GM12878 (cell line): ENCODE measurements around the gene MAD1L1.

ENCODE experiments used
- HDAC2 ChIP-seq: fragments of 200-600 bp; sonication (generic); IDR thresholded peaks from 2 replicates; pipeline ENCODE4 v1.6.1; 2017
- PML ChIP-seq: IDR thresholded peaks from 2 replicates; pipeline ENCODE4 v1.6.1; 2012; ENCODE audit warnings: low read length, inconsistent platforms
- POLR2A ChIP-seq: IDR thresholded peaks from 2 replicates; pipeline ENCODE4 v1.6.1; 2011; ENCODE audit warnings: low read depth, mild to moderate bottlenecking, low read length
- SPI1 ChIP-seq: IDR thresholded peaks from 2 replicates; pipeline ENCODE4 v1.6.1; 2011; ENCODE audit warnings: low read depth, mild to moderate bottlenecking, low read length, moderate library complexity, borderline replicate concordance; ENCODE audit not compliant: insufficient read depth
- TF ChIP-seq, protein P1 (sequence below), 3 experiments: IDR thresholded peaks in 2 of 3; conservative IDR thresholded peaks in 1 of 3; 2 replicates each; pipeline ENCODE4 v1.5.1; 2011; ENCODE audit warnings: low read depth in 3 of 3, low read length in 3 of 3, mild to moderate bottlenecking in 3 of 3, control low read depth in 2 of 3, moderate library complexity in 2 of 3, inconsistent platforms in 1 of 3, mixed read lengths in 1 of 3; ENCODE audit not compliant: control insufficient read depth in 2 of 3, insufficient read depth in 1 of 3; ENCODE audit errors: extremely low read depth in 1 of 3
- TF ChIP-seq, protein P2 (sequence below): IDR thresholded peaks from 2 replicates; pipeline ENCODE4 v1.6.1; 2012; ENCODE audit warnings: low read depth, low read length, improper control_type of control experiment
- TF ChIP-seq, protein P3 (sequence below): fragments of 450-650 bp; IDR thresholded peaks from 2 replicates; pipeline ENCODE4 v1.6.1; 2016; ENCODE audit warnings: mild to moderate bottlenecking

DNA sequence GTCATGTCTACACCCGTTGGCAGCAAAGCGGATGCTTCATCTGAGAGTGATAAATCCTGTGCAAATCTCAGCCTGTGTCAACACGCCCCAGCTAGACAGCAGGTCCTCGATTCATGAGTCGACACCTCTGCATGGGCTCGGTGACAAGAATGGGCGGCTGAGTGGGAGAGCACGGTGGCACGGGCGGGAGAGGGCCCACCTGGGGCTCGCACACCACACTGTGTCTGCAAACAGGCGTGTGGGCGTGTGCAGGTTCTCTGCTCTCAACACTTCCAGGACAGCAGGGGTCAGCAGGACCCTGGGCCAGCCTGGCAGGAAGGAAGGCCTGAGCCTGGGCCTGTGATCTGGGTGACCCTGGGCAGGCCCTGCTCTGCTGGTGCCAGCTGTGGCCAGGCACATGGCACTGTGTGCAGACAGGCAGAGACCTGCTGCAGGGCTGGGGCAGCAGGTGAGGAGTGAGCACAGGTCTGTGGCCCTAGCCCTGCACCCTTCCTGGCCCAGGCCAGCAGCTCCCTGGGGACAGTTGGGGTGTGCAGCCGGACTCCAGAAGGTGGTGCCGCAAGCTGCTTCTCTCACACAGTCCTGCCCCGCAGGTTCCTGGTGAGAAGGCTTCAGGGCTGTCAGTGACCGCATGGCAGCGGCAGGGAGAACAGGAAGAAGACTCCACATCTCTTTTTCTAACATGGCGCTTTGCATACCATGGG is 346.2 kb downstream of the MAD1L1 start:
- TF ChIP-seq, protein P1, sequence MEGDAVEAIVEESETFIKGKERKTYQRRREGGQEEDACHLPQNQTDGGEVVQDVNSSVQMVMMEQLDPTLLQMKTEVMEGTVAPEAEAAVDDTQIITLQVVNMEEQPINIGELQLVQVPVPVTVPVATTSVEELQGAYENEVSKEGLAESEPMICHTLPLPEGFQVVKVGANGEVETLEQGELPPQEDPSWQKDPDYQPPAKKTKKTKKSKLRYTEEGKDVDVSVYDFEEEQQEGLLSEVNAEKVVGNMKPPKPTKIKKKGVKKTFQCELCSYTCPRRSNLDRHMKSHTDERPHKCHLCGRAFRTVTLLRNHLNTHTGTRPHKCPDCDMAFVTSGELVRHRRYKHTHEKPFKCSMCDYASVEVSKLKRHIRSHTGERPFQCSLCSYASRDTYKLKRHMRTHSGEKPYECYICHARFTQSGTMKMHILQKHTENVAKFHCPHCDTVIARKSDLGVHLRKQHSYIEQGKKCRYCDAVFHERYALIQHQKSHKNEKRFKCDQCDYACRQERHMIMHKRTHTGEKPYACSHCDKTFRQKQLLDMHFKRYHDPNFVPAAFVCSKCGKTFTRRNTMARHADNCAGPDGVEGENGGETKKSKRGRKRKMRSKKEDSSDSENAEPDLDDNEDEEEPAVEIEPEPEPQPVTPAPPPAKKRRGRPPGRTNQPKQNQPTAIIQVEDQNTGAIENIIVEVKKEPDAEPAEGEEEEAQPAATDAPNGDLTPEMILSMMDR (IDR thresholded peaks at IDR 0.05 in 2 of 3, conservative IDR thresholded peaks at IDR 0.05 in 1 of 3; ENCODE audit: control insufficient read depth in 2 of 3, extremely low read depth in 1 of 3, insufficient read depth in 1 of 3, low read depth in 3 of 3, low read length in 3 of 3): no peak
- TF ChIP-seq POLR2A: no peak
- TF ChIP-seq PML: no peak
- TF ChIP-seq, protein P2, sequence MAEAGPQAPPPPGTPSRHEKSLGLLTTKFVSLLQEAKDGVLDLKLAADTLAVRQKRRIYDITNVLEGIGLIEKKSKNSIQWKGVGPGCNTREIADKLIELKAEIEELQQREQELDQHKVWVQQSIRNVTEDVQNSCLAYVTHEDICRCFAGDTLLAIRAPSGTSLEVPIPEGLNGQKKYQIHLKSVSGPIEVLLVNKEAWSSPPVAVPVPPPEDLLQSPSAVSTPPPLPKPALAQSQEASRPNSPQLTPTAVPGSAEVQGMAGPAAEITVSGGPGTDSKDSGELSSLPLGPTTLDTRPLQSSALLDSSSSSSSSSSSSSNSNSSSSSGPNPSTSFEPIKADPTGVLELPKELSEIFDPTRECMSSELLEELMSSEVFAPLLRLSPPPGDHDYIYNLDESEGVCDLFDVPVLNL: no peak
- TF ChIP-seq SPI1: no peak
- no peak for TF ChIP-seq HDAC2
- TF ChIP-seq, protein P3, sequence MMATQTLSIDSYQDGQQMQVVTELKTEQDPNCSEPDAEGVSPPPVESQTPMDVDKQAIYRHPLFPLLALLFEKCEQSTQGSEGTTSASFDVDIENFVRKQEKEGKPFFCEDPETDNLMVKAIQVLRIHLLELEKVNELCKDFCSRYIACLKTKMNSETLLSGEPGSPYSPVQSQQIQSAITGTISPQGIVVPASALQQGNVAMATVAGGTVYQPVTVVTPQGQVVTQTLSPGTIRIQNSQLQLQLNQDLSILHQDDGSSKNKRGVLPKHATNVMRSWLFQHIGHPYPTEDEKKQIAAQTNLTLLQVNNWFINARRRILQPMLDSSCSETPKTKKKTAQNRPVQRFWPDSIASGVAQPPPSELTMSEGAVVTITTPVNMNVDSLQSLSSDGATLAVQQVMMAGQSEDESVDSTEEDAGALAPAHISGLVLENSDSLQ: no peak
